B cell (primary cell): Measurements from ENCODE around the gene SORL1. TPM values are rescaled to one million over a fixed set of nuclear protein-coding genes. Genes with fewer than 3 reads are reported as not detected.
A peak's percentile ranks its signal among the peaks of the same experiment; 100 is the strongest.

Experiments
- ATAC-seq: fragments of 200-7000 bp; cut with Tn5 transposase; one replicate; pipeline ENCODE4 v1.10.0; 2021; ENCODE audit warnings: low read depth, mild to moderate bottlenecking, moderate number of reproducible peaks, moderate library complexity
- CTCF ChIA-PET: fragments of 350-600 bp; sonication (Branson Sonifier 250); formaldehyde crosslinking; loops from one replicate; lab custom pipeline; 2021; ENCODE audit warnings: antibody characterized with exemption, inconsistent platforms; lab: Charles Lee
- POLR2A ChIA-PET: fragments of 350-600 bp; sonication (Branson Sonifier 250); formaldehyde crosslinking; loops from one replicate; lab custom pipeline; 2021; ENCODE audit warnings: antibody characterized with exemption; lab: Charles Lee
- DNase-seq: peaks from one replicate; pipeline ENCODE4 v3.0.0; 2013
- H2AFZ ChIP-seq: 2 replicates; pipeline ENCODE4 v1.6.1; 2012; ENCODE audit warnings: mild to moderate bottlenecking, low read depth, low read length; ENCODE audit not compliant: insufficient read depth, poor library complexity, severe bottlenecking
- H3K27ac ChIP-seq, 2 donors: 1 replicate in 1 of 2; 2 replicates in 1 of 2; pipeline ENCODE4 v1.5.1; 2012 to 2013; ENCODE audit warnings: low read length in 2 of 2, mild to moderate bottlenecking in 2 of 2, moderate library complexity in 1 of 2
- H3K27me3 ChIP-seq, 4 experiments: fragments of 200-600 bp in 1 of 4; sonication (generic) in 1 of 4; replicated peaks in 1 of 4; 1 replicate in 2 of 4; 2 replicates in 2 of 4; pipeline versions ENCODE4 v1.6.1 to v1.7.0; 2013 to 2016; ENCODE audit warnings: low read length in 3 of 4, mild to moderate bottlenecking in 2 of 4, mixed read lengths in 1 of 4, moderate library complexity in 1 of 4; ENCODE audit not compliant: insufficient read depth in 4 of 4, control insufficient read depth in 3 of 4; ENCODE audit errors: control extremely low read depth in 1 of 4
- H3K36me3 ChIP-seq, 2 experiments: replicated peaks in 1 of 2; 1 replicate in 1 of 2; 2 replicates in 1 of 2; pipeline versions ENCODE4 v1.6.1 to v1.7.1; 2013; ENCODE audit warnings: low read length in 1 of 2; ENCODE audit not compliant: insufficient read depth in 2 of 2, control insufficient read depth in 1 of 2; ENCODE audit errors: control extremely low read depth in 1 of 2, extremely low read depth in 1 of 2
- H3K4me1 ChIP-seq, 2 donors: fragments of 200-600 bp in 1 of 2; sonication (generic) in 1 of 2; 1 replicate in 1 of 2; 2 replicates in 1 of 2; pipeline versions ENCODE4 v1.5.1 to v1.6.1; 2013 to 2017; ENCODE audit warnings: low read length in 2 of 2; ENCODE audit not compliant: control insufficient read depth in 2 of 2, insufficient read depth in 2 of 2
- H3K4me2 ChIP-seq: replicated peaks from 2 replicates; pipeline ENCODE3; 2012; ENCODE audit warnings: mild to moderate bottlenecking, low read depth, low read length; ENCODE audit not compliant: poor library complexity, severe bottlenecking
- H3K4me3 ChIP-seq, 5 experiments: fragments of 200-600 bp in 1 of 5; sonication (generic) in 1 of 5; 1 replicate in 3 of 5; 2 replicates in 2 of 5; pipeline versions ENCODE4 v1.5.1 to v1.7.0; 2011 to 2016; ENCODE audit warnings: low read length in 4 of 5, mild to moderate bottlenecking in 4 of 5, low read depth in 2 of 5, control low read depth in 1 of 5, moderate library complexity in 1 of 5; ENCODE audit not compliant: insufficient read depth in 1 of 5; ENCODE audit errors: control extremely low read depth in 1 of 5, extremely low read depth in 1 of 5
- H3K79me2 ChIP-seq: fragments of 200-600 bp; sonication (generic); one replicate; pipeline ENCODE4 v1.6.0; 2016; ENCODE audit warnings: low read length; ENCODE audit not compliant: control insufficient read depth, insufficient read depth
- H3K9ac ChIP-seq: fragments of 200-600 bp; sonication (generic); 2 replicates; pipeline ENCODE4 v1.6.1; 2017; ENCODE audit warnings: mild to moderate bottlenecking, low read length, moderate library complexity
- H3K9me3 ChIP-seq, 3 donors: one replicate each; pipeline versions ENCODE4 v1.6.1 to v1.7.1; 2013; ENCODE audit warnings: low read length in 2 of 3; ENCODE audit not compliant: control insufficient read depth in 2 of 3, insufficient read depth in 1 of 3; ENCODE audit errors: control extremely low read depth in 1 of 3
- H4K20me1 ChIP-seq: 2 replicates; pipeline ENCODE4 v1.6.0; 2012; ENCODE audit warnings: mild to moderate bottlenecking, low read length; ENCODE audit not compliant: insufficient read depth, control insufficient read depth, poor library complexity, severe bottlenecking
- H3K27ac Mint-ChIP-seq: one replicate; pipeline ENCODE4 v1.8.0; 2021; ENCODE audit warnings: mixed read lengths
- H3K27me3 Mint-ChIP-seq: one replicate; pipeline ENCODE4 v1.8.0; 2021; ENCODE audit warnings: mixed read lengths
- H3K4me1 Mint-ChIP-seq: one replicate; pipeline ENCODE4 v1.8.0; 2021; ENCODE audit warnings: mixed read lengths
- H3K4me3 Mint-ChIP-seq: one replicate; pipeline ENCODE4 v1.8.0; 2021; ENCODE audit warnings: mixed read lengths
- H3K9me3 Mint-ChIP-seq: one replicate; pipeline ENCODE4 v1.8.0; 2022; ENCODE audit warnings: mixed read lengths; ENCODE audit not compliant: insufficient read depth
- CTCF ChIP-seq: fragments of 200-600 bp; IDR thresholded peaks from one replicate; pipeline ENCODE4 v1.8.0; 2022; ENCODE audit warnings: antibody characterized with exemption, mild to moderate bottlenecking
- EZH2 ChIP-seq: IDR thresholded peaks from 2 replicates; pipeline ENCODE4 v1.6.1; 2012; ENCODE audit warnings: borderline replicate concordance, low read depth, mild to moderate bottlenecking, moderate library complexity, low read length; ENCODE audit not compliant: insufficient read depth, poor library complexity, severe bottlenecking
- WGBS: methylation state at CpG from one replicate; pipeline ENCODE4 v1.1.5; 2013; ENCODE audit warnings: missing lambda C conversion rate; ENCODE audit not compliant: insufficient coverage; 5-methylcytosine and 5-hydroxymethylcytosine counted together
- intact Hi-C: fragments of 100-400 bp; cut with micrococcal nuclease; formaldehyde crosslinking; loops from one replicate; pipeline ENCODE4 v1.10.0; 2022
- polyA plus RNA-seq: library from polyadenylated mRNA; depleted of rRNA; stranded (reverse); fragments of >200 nt; gene quantifications from 2 replicates; pipeline ENCODE4 v1.2.3, GENCODE V29; 2012
- total RNA-seq, 2 donors: library from RNA; stranded (reverse); fragments of 120-200 nt in 1 of 2; gene quantifications; 1 replicate in 1 of 2; 2 replicates in 1 of 2; pipeline versions ENCODE4 v1.2.3 to v1.2.4, GENCODE V29; 2013 to 2022

The SORL1 gene
- total and polyA plus RNA-seq, 2 donors (not counting 1 experiment from before 2014, with no cell fraction given): 13.0 to 396 TPM

- Histone ChIP-seq H3K4me1 (peaks cover 63 to 67% of the 10 kb centered on the region in 2 donors), H3K4me2 (no peak overlapping the region), H3K27me3 (peaks cover 0 to 4% (median 0%) of the 10 kb centered on the region in 4 experiments), H2AFZ (no peak overlapping the region), H3K27ac (peak overlapping the region in 1 of 2 donors; percentile 76), H3K4me3 (no peak overlapping the region), H4K20me1 (no peaks in the 10 kb centered on the region), H3K9ac (no peak overlapping the region), H3K79me2 (peaks cover 17% of the 10 kb centered on the region), H3K9me3 (peaks cover 0 to 3% (median 0%) of the 10 kb centered on the region in 3 donors), H3K36me3 (no peaks in the 10 kb centered on the region)
- peak overlapping the region; percentile 86 for H3K27ac Mint-ChIP-seq
- no peak for TF ChIP-seq CTCF
- TF ChIP-seq EZH2: no peak
- ChIA-PET POLR2A (interaction anchor here (0.7 to 7.1 kb wide), 3 partner anchors 16 to 79 kb away, joined by 3 to 46 read pairs (median 9); no protein-coding TSS in a partner anchor), CTCF (interaction anchor here (0.5 to 1.7 kb wide), 8 partner anchors 12 to 144 kb away, joined by 3 to 5 read pairs (median 3); no protein-coding TSS in a partner anchor)
- no peaks in the 10 kb centered on the region for H3K27me3 Mint-ChIP-seq
- WGBS: 23% methylated on average over 2 of the region's 4 CpGs
- intact Hi-C loops: no loop called here
- H3K4me1 Mint-ChIP-seq: peaks cover 68% of the 10 kb centered on the region
- DNase-seq (no peak), ATAC-seq (no peak)
- H3K4me3 Mint-ChIP-seq: peak overlapping the region; percentile 66
- H3K9me3 Mint-ChIP-seq: no peaks in the 10 kb centered on the region
These were observed 5.4 kb upstream of the SORL1 start for GRCh38 chr11:121446752-121447156.

DNA sequence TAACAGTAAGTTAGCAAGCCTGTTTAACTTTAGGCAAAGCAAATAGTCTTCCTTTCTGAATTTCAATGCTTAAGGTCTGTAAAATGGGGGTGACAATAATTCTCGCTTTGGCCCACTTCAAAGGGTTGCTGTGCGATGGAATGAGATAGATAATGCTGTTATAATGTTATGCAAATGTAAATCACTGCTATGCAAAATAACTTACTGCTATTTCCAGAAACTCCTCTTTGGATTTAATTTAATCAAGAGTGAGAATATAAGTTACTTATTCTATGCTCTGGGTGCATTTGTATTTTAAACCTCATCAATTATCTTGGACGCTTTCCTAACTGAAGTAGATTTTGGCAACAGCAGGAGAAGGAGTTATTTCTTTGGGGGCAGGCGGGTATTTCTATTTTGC lies 4.1 kb upstream of the SORL1 start:
- intact Hi-C loops: loop anchor here (1.0 kb wide), 1 partner anchor 18 kb away; no protein-coding TSS in a partner anchor

More for the DNA sequence above, 4.1 kb upstream of the SORL1 start:
- no peak for TF ChIP-seq EZH2
- TF ChIP-seq CTCF: no peak
- ATAC-seq: no peak
- whole genome bisulfite sequencing: 100% methylated on average over 1 of the region's 4 CpGs
- Histone ChIP-seq H3K27me3 (peaks cover 0 to 4% (median 0%) of the 10 kb centered on the region in 4 experiments), H3K36me3 (no peaks in the 10 kb centered on the region), H3K27ac (peak overlapping the region; percentile 61 to 76), H4K20me1 (no peaks in the 10 kb centered on the region), H3K4me2 (peak overlapping the region; percentile 82), H3K79me2 (peaks cover 27% of the 10 kb centered on the region), H2AFZ (no peak overlapping the region), H3K9me3 (peaks cover 0 to 3% (median 0%) of the 10 kb centered on the region in 3 donors), H3K4me3 (no peak overlapping the region), H3K4me1 (peaks cover 68 to 73% of the 10 kb centered on the region in 2 donors), H3K9ac (no peak overlapping the region)
- H3K4me3 Mint-ChIP-seq: peak overlapping the region; percentile 26
- POLR2A ChIA-PET: interaction anchor here (1.2 to 7.1 kb wide), 2 partner anchors 17 to 80 kb away, joined by 3 to 46 read pairs; no protein-coding TSS in a partner anchor
- peaks cover 75% of the 10 kb centered on the region for H3K4me1 Mint-ChIP-seq
- H3K9me3 Mint-ChIP-seq: no peaks in the 10 kb centered on the region
- no peak for DNase-seq
- peak overlapping the region; percentile 65 for H3K27ac Mint-ChIP-seq
- no peaks in the 10 kb centered on the region for H3K27me3 Mint-ChIP-seq
- CTCF ChIA-PET: interaction anchor here (0.8 to 1.6 kb wide), 2 partner anchors 18 to 80 kb away, joined by 3 to 4 read pairs; no protein-coding TSS in a partner anchor
